HEK293 (cell line): ENCODE data around the gene MEGF10.

ENCODE experiments used
- CTCF ChIA-PET: fragments of 350-600 bp; formaldehyde crosslinking; extraction: SDS; loops from one replicate; lab custom pipeline; 2021; ENCODE audit warnings: antibody characterized with exemption; lab: Yijun Ruan, JAX
- POLR2A ChIA-PET: fragments of 300-600 bp; formaldehyde crosslinking; extraction: SDS; loops from one replicate; lab custom pipeline; 2020; ENCODE audit warnings: antibody characterized with exemption, inconsistent platforms; lab: Yijun Ruan, JAX
- H3K27ac ChIP-seq: fragments of 200-500 bp; sonication (Bioruptor generic); 2 replicates; pipeline ENCODE4 v1.5.1; 2014; ENCODE audit warnings: low read depth, low read length, control low read depth, inconsistent platforms; ENCODE audit errors: extremely low read depth
- H3K36me3 ChIP-seq, 2 experiments: fragments of 200-500 bp in 1 of 2; sonication (Bioruptor generic) in 1 of 2; 1 replicate in 1 of 2; 2 replicates in 1 of 2; pipeline ENCODE4 v1.5.1; 2014 to 2017; ENCODE audit warnings: inconsistent platforms in 2 of 2, low read length in 2 of 2; ENCODE audit not compliant: control insufficient read depth in 2 of 2, insufficient read depth in 1 of 2
- H3K4me1 ChIP-seq: fragments of 200-500 bp; sonication (Bioruptor generic); 2 replicates; pipeline ENCODE4 v1.5.1; 2014; ENCODE audit warnings: mild to moderate bottlenecking, low read length, inconsistent platforms; ENCODE audit not compliant: control insufficient read depth, insufficient read depth
- H3K4me3 ChIP-seq: 2 replicates; pipeline ENCODE4 v1.5.1; 2011; ENCODE audit warnings: low read depth, mild to moderate bottlenecking, control low read depth, low read length, moderate library complexity
- H3K9me3 ChIP-seq: fragments of 200-500 bp; sonication (Bioruptor generic); 2 replicates; pipeline ENCODE4 v1.5.1; 2014; ENCODE audit warnings: low read depth, low read length, inconsistent platforms; ENCODE audit not compliant: control insufficient read depth, insufficient read depth
- EGR2 ChIP-seq: fragments of 450-650 bp; formaldehyde crosslinking; IDR thresholded peaks from 2 replicates; pipeline ENCODE4 v1.5.1; 2016; ENCODE audit warnings: low read depth, missing biosample characterization, missing genetic modification characterization
- GFI1B ChIP-seq: fragments of 450-650 bp; formaldehyde crosslinking; IDR thresholded peaks from 2 replicates; pipeline ENCODE4 v1.5.1; 2016; ENCODE audit warnings: missing biosample characterization, missing genetic modification characterization
- GLIS1 ChIP-seq: fragments of 450-650 bp; formaldehyde crosslinking; IDR thresholded peaks from 2 replicates; pipeline ENCODE4 v1.5.1; 2016; ENCODE audit warnings: missing biosample characterization, missing genetic modification characterization
- KLF16 ChIP-seq: fragments of 450-650 bp; formaldehyde crosslinking; IDR thresholded peaks from 2 replicates; pipeline ENCODE4 v1.5.1; 2017; ENCODE audit warnings: missing biosample characterization, missing genetic modification characterization
- KLF17 ChIP-seq: fragments of 450-650 bp; formaldehyde crosslinking; IDR thresholded peaks from 2 replicates; pipeline ENCODE4 v1.5.1; 2016; ENCODE audit warnings: missing biosample characterization, missing genetic modification characterization
- KLF7 ChIP-seq: fragments of 450-650 bp; formaldehyde crosslinking; IDR thresholded peaks from 2 replicates; pipeline ENCODE4 v1.5.1; 2016; ENCODE audit warnings: missing biosample characterization, missing genetic modification characterization, borderline replicate concordance
- SALL2 ChIP-seq: fragments of 450-650 bp; formaldehyde crosslinking; IDR thresholded peaks from 2 replicates; pipeline ENCODE4 v1.5.0; 2017; ENCODE audit warnings: missing biosample characterization, mild to moderate bottlenecking, missing genetic modification characterization, borderline replicate concordance
- SP3 ChIP-seq: fragments of 450-650 bp; formaldehyde crosslinking; IDR thresholded peaks from 2 replicates; pipeline ENCODE4 v1.5.1; 2016; ENCODE audit warnings: missing biosample characterization, missing genetic modification characterization
- ZBTB49 ChIP-seq: fragments of 450-650 bp; formaldehyde crosslinking; IDR thresholded peaks from 2 replicates; pipeline ENCODE4 v1.5.1; 2016; ENCODE audit warnings: missing biosample characterization, missing genetic modification characterization, low read depth
- ZIC2 ChIP-seq: fragments of 450-650 bp; formaldehyde crosslinking; IDR thresholded peaks from 2 replicates; pipeline ENCODE4 v1.5.1; 2016; ENCODE audit warnings: missing biosample characterization, missing genetic modification characterization
- ZNF140 ChIP-seq: fragments of 450-650 bp; formaldehyde crosslinking; IDR thresholded peaks from 2 replicates; pipeline ENCODE4 v1.5.1; 2016; ENCODE audit warnings: missing biosample characterization, missing genetic modification characterization
- ZNF148 ChIP-seq: fragments of 450-650 bp; formaldehyde crosslinking; IDR thresholded peaks from 2 replicates; pipeline ENCODE4 v1.5.0; 2017; ENCODE audit warnings: missing biosample characterization, missing genetic modification characterization, borderline replicate concordance
- ZNF169 ChIP-seq: fragments of 450-650 bp; formaldehyde crosslinking; IDR thresholded peaks from 2 replicates; pipeline ENCODE4 v1.5.1; 2016; ENCODE audit warnings: missing biosample characterization, missing genetic modification characterization
- ZNF184 ChIP-seq: fragments of 450-650 bp; IDR thresholded peaks from 2 replicates; pipeline ENCODE4 v1.5.1; 2018; ENCODE audit warnings: missing biosample characterization, mild to moderate bottlenecking, missing genetic modification characterization
- ZNF202 ChIP-seq: fragments of 450-650 bp; formaldehyde crosslinking; IDR thresholded peaks from 2 replicates; pipeline ENCODE4 v1.5.1; 2016; ENCODE audit warnings: missing biosample characterization, missing genetic modification characterization, borderline replicate concordance
- ZNF214 ChIP-seq: fragments of 450-650 bp; formaldehyde crosslinking; IDR thresholded peaks from 2 replicates; pipeline ENCODE4 v1.5.1; 2017; ENCODE audit warnings: missing biosample characterization, mild to moderate bottlenecking, missing genetic modification characterization, borderline replicate concordance
- ZNF350 ChIP-seq: fragments of 450-650 bp; formaldehyde crosslinking; IDR thresholded peaks from 2 replicates; pipeline ENCODE4 v1.5.0; 2017; ENCODE audit warnings: missing biosample characterization, mild to moderate bottlenecking, missing genetic modification characterization
- ZNF449 ChIP-seq: fragments of 450-650 bp; formaldehyde crosslinking; IDR thresholded peaks from 2 replicates; pipeline ENCODE4 v1.5.1; 2017; ENCODE audit warnings: missing biosample characterization, mild to moderate bottlenecking, missing genetic modification characterization, moderate library complexity
- ZNF473 ChIP-seq: fragments of 450-650 bp; formaldehyde crosslinking; IDR thresholded peaks from 2 replicates; pipeline ENCODE4 v1.5.1; 2017; ENCODE audit warnings: missing biosample characterization, missing genetic modification characterization
- ZNF548 ChIP-seq: fragments of 450-650 bp; formaldehyde crosslinking; IDR thresholded peaks from 2 replicates; pipeline ENCODE4 v1.5.1; 2016; ENCODE audit warnings: missing biosample characterization, missing genetic modification characterization
- ZNF558 ChIP-seq: fragments of 450-650 bp; formaldehyde crosslinking; IDR thresholded peaks from 2 replicates; pipeline ENCODE4 v1.5.1; 2016; ENCODE audit warnings: missing biosample characterization, missing genetic modification characterization
- ZNF626 ChIP-seq: fragments of 450-650 bp; sonication (Bioruptor Pico); formaldehyde crosslinking; IDR thresholded peaks from 2 replicates; pipeline ENCODE4 v1.5.1; 2018; ENCODE audit warnings: missing biosample characterization, missing genetic modification characterization, inconsistent platforms
- ZNF629 ChIP-seq: fragments of 450-650 bp; formaldehyde crosslinking; IDR thresholded peaks from 2 replicates; pipeline ENCODE4 v1.5.1; 2017; ENCODE audit warnings: missing biosample characterization, missing genetic modification characterization
- ZNF670 ChIP-seq: fragments of 450-650 bp; formaldehyde crosslinking; IDR thresholded peaks from 2 replicates; pipeline ENCODE4 v1.5.1; 2016; ENCODE audit warnings: missing biosample characterization, missing genetic modification characterization, low read depth
- ZNF768 ChIP-seq: fragments of 450-650 bp; formaldehyde crosslinking; IDR thresholded peaks from 2 replicates; pipeline ENCODE4 v1.5.1; 2018; ENCODE audit warnings: missing biosample characterization, mild to moderate bottlenecking, missing genetic modification characterization
- ZNF777 ChIP-seq: fragments of 450-650 bp; formaldehyde crosslinking; IDR thresholded peaks from 2 replicates; pipeline ENCODE4 v1.5.1; 2017; ENCODE audit warnings: missing biosample characterization, missing genetic modification characterization, borderline replicate concordance
- ZNF785 ChIP-seq: fragments of 450-650 bp; formaldehyde crosslinking; IDR thresholded peaks from 2 replicates; pipeline ENCODE4 v1.5.1; 2016; ENCODE audit warnings: missing biosample characterization, missing genetic modification characterization

Gene MEGF10

GRCh38 chr5:127439644-127440043 is 149.0 kb downstream of the MEGF10 start:
- Histone ChIP-seq H3K27ac (no peak overlapping the region), H3K4me3 (no peak overlapping the region), H3K4me1 (no peaks in the 10 kb centered on the region), H3K36me3 (no peaks in the 10 kb centered on the region), H3K9me3 (no peaks in the 10 kb centered on the region)
- TF ChIP-seq ZNF785 (tag by site-specific recombination): no peak
- no peak for TF ChIP-seq ZNF548 (tag by site-specific recombination)
- no peak for TF ChIP-seq KLF7 (tag by site-specific recombination)
- TF ChIP-seq KLF17 (tag by site-specific recombination): no peak
- TF ChIP-seq SALL2 (tag by site-specific recombination): no peak
- no peak for TF ChIP-seq ZNF558
- TF ChIP-seq ZNF670 (tag by site-specific recombination): no peak
- TF ChIP-seq ZNF202 (tag by site-specific recombination): no peak
- TF ChIP-seq ZNF449 (tag by site-specific recombination): no peak
- no peak for TF ChIP-seq GLIS1 (tag by site-specific recombination)
- no peak for TF ChIP-seq ZNF184 (tag by site-specific recombination)
- TF ChIP-seq ZNF473 (tag by site-specific recombination): no peak
- no peak for TF ChIP-seq SP3 (tag by site-specific recombination)
- TF ChIP-seq ZIC2 (tag by site-specific recombination): no peak
- no peak for TF ChIP-seq KLF16 (tag by site-specific recombination)
- CTCF ChIA-PET: interaction anchor here (0.6 kb wide), 1 partner anchor 54 kb away, joined by 3 read pairs; no protein-coding TSS in a partner anchor
- POLR2A ChIA-PET: no interaction called here

- ChIA-PET POLR2A (no interaction called here), CTCF (interaction anchor here (0.9 kb wide), 1 partner anchor 151 kb away, joined by 6 read pairs; no protein-coding TSS in a partner anchor)
- H3K9me3 ChIP-seq: no peaks in the 10 kb centered on the region
- H3K27ac ChIP-seq: no peak overlapping the region
- no peaks in the 10 kb centered on the region for H3K36me3 ChIP-seq
- H3K4me3 ChIP-seq: no peak overlapping the region
- no peak for TF ChIP-seq ZNF214
- TF ChIP-seq ZBTB49 (tag by site-specific recombination): no peak
- TF ChIP-seq ZNF140: no peak
- no peak for TF ChIP-seq ZNF768
- TF ChIP-seq ZNF626: no peak
- no peak for TF ChIP-seq ZNF548 (tag by site-specific recombination)
- TF ChIP-seq ZNF148 (tag by site-specific recombination): no peak
- TF ChIP-seq ZNF169: no peak
- no peak for TF ChIP-seq GFI1B (tag by site-specific recombination)
- no peak for TF ChIP-seq ZNF629 (tag by site-specific recombination)
- TF ChIP-seq ZNF350 (tag by site-specific recombination): no peak
- no peak for TF ChIP-seq ZNF777 (tag by site-specific recombination)
- no peak for TF ChIP-seq EGR2 (tag by site-specific recombination)
- no peaks in the 10 kb centered on the region for H3K4me1 ChIP-seq
Measured at GRCh38 chr5:127440831-127441230, 150.2 kb downstream of the MEGF10 start.
